ENCODE measurements around the gene CDYL2.

CDYL2 gene

DNA sequence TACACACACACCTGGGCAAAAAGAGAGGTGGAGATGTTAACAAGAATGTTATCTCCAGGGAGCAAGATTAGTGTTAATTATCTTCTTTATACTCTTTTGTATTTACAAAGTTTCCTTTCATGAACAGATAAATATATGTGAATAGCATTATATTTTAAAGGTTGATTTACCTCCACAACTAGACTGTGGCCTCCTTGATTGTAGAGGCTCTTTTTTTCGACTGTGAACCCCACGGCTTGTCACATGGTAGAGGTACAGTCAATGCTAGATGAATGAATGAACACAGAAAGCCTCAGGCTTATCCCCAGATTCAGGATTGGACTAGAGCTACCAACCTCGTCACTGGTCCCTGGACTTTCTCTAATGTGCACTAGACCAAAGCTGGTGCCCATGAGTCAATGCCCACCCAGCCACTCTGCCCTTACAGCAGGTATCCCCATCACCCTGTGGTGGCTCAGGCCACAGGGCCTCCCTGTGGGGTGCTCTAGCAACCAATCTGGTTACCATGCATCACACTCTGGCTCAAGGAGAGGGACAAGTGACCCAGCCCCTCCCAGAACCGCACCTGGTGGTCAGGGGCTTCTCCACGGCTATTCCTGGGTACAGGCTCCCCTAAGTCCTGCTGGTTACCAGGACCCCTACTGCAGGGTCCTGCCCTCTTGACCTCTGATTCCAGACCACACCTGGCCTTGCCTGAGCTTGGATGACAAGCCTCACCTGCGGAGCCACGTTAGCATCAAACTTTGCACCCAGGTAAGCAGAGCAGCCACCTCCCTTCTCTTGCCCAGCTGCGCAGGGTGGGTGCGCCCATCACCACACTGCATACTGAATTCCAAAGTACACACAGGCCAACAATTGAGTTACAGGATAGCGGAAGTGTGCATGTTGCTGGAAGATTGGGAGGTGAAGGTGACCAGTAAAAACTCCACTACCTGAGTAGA is 101.0 kb downstream of the CDYL2 start:
- DNase-seq, result no peak

DNA sequence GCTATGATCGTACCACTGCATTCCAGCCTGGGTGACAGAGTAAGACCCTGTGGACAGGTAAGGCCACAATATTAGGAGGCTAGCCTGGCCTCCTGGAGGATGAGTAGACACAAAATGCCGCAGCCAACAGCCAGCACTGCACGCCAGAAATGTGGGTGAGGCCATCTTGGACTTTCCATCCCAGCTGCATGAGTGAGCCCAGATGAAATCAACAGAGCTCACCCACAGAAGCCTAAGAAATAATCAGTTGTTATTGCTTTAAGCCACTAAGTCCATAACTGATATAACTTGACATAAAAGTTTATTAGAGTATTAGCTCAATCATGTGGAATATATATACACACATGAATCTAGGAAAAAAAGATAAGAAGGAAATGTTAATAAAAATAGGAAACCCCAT is 101.7 kb downstream of the CDYL2 start:
- DNase-seq, result no peak

DNA sequence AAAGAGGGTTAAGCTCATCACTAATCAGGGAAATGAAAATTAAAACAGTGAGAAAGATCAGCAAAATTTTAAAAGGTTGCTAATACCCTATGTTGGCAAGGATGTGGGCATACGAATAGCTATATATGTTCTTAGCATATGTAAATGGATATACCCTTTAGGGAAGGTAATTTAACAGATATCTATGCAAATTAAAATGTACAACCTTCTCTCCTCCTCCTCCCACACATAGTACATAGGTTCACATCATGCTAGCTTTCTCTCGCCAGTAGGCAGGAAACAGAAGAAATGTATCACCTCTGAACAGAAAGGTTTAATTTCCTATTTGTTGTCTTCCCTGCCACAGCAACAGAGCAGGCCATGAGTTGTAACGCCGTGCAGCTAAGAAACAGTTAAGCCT is 103.8 kb downstream of the CDYL2 start:
- DNase-seq, result no peak

DNA sequence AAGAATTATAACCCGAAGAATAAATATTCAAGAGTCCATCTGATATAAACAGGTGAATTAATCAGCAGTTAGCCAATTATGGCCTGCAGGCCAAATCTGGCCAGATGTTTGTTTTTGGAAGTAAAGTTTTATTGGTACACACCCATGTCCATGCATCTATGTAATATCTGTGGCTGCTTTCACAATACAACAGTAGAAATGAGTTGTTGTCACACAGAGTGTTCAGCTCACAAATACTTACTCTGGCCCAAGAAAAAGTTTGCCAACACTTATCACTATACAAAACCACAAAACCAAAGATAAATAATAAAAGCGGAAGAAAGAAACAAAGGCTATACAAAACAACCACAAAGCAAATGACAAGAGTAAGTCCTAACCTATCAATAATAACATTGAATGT is 109.4 kb downstream of the CDYL2 start:
- no peak for DNase-seq

DNA sequence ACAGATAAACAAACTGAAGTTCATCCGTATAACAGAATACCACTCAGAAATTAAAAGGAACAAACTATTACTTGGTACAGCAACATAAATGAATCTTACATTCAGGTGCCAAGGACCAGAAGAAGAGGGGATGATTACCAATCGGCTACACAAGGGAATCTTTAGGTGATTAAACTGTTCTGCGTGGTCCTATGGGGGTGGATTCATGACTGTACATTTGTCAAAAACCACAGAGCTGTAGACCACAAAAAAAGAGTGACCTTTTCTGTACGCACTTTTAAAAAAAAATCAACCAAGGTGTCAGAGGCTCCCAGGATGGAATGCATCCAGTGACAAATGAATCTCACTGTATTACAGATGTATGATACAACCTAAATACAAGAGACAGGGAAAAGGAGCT is 110.8 kb downstream of the CDYL2 start:
- no peak for DNase-seq

DNA sequence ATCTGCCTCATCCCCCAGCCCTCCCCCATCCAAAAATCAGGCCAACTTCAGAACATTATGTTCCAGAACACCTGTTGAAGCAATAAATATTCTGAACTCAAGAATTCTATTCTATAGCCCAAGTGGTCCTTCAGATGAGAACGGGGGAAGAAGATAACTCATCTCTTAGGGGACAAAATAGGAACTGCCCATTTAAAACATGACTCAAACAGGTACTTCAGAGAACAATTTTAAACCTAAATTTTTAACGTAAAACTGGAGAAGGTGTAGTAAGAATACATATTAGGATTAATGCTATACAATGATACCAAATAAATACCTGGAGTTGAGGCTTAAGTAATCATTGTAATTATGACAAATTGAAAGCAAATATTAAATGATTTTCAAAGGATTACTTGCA is 112.1 kb downstream of the CDYL2 start:
- DNase-seq, result no peak

DNA sequence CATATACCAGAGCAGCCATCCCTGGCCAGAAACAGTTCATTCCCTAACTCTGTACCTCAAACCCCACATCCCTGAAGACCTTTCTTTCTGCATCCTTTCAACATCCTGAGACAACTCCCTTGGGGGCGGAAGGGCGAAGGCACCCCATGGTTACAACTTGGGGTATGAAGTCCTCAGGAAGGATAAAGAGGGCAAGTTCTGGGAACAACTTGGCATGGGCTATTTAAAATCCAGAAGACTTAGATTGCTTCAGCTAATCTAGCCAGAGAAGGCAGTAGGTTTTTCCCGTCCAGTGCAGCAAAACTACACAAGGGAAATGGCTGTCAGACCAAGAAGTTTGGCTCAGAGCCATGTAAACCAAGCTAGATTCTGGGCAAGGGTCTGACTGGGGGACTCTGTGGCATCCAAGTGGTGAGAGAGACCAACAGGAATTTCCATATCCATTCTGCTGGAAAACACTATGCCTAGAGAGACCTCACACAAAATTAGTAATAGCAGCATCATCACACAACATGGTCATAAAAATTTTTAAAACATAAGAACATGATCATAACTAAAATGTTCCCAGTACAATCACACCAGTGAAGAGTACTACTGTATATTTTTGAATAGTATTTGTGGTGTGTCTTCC is 113.2 kb downstream of the CDYL2 start:
- no peak for DNase-seq

DNA sequence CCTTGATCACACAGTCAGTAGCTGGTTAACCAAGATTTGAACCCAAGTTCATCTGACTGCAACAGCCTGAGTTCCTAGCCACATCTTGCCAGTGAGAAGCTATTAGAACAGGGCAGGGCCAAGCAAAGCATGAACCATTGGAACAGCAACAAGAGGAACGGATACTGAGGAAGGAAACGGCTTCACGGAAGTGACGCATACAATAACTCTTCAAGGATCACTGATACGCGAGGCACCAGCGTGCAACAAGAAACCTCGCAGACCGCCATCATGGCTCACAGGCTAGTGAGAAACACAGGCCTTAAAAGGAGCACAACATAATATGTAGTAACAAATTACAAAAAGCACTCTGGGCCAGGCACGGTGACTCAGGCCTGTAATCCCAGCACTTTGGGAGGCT is 114.9 kb downstream of the CDYL2 start:
- no peak for DNase-seq

DNA sequence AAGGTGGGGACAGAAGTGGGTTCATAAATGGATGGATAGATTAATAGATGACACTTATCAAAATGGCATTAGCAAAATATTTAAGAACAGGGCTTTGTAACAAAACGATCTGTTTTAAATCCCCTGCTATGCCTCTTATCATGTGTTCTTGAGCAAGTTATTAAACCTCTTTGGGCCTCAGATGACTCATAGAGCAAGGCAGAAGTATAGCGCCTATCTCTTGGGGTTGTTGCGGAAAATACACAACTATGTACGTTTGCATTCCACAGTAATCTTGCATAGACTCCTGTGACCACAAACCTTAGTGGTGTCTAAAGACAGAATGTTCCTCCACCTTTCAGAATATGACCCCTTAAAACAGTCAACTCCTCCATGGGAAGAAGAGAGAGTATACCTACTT is 116.8 kb downstream of the CDYL2 start:
- no peak for DNase-seq

DNA sequence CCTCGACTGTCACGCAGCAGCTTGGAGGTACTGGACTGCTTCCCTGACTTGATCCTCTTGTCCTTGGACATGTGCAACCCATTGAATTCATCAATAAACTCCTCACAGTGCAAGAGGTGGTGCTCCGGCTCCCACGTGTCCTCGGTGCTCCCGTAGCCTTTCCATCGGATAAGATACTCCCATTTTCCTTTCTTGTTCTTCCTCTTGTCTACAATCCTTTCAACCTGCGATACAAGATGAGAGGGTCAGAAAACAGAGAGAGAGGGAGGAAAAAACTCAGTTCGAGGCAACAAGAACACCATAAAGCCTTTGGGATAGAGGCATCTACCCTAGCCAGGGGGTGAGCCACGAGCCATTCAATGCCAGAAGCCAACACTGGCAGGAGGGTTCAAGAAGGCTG is 119.5 kb downstream of the CDYL2 start:
- no peak for DNase-seq

DNA sequence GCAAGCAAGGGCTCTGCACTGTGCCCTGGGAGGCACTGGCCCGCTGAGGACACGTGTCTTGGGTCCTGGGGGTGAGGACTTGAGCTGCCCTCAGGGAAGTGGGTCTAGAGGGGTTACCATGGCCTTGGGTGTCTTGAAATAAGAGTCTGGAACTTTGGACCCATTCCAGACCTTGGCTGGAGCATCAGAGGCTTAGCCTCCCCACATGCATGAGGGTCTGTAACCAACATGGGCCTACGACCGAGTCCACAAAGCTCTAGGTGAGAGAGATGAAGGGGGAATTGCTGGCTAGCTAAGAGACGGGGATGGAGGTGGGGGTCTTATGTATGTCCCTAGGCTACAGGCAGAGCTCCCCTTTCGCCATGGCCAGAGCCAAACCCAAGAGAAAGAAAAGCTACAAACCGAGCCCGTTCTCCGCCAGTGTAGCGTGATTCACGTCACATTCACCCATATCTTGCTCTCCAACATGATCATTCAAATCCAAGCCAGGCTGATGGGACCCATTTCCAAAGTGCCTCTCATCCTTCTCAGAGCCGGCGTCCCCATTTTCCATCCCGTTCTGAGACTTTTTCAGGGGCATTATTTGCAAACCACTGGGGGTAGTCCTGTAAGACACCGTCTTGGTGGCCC is 120.1 kb downstream of the CDYL2 start:
- no peak for DNase-seq

DNA sequence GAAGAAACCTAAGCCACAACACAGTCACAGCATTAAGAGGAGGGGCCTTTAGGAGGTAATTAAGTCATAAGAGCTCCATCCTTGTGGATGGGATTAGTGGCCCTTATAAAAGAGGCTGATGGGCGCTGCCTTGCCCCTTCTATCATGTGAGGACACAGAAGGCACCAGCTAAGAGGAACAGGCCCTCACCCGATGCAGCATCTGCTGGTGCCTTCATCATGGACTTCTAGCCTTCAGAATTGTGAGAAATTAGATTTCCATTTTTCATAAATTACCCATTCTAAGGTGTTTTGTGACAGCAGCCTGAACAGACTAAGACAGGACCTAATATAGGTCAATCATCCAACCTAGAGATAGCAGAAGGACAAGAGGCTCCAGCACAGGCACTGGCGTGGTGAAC is 120.8 kb downstream of the CDYL2 start:
- no peak for DNase-seq

DNA sequence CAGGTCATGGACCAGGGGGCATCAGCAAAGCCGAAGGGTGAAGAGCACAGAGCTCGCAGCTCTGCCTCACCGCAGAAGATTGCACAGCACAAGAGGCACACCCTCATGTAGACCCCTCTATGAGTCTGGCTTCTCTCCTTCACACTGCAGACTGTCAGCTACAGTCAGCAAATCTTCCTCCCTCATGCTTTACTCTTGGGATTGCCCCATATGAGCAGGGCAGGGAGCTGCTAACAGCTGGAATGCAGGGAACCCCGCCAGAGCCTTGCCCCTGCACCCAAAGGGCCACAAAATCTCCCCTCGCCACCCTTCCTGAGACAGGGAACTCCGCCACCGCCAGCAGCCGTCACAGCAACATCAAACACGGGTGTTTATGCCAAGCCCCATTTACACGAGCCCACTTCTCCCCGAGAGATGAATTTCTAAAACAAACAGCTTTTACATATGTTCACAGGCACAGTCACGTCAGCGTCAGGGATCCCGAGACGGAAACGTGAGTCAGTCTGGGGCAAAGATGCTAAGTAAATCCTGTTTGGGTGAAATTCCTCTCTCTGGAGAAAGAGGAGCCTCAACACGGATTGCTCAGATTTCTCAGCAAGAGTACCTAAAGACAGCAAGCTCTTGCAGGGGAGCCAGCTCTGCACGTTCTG is 121.9 kb downstream of the CDYL2 start:
- no peak for DNase-seq

DNA sequence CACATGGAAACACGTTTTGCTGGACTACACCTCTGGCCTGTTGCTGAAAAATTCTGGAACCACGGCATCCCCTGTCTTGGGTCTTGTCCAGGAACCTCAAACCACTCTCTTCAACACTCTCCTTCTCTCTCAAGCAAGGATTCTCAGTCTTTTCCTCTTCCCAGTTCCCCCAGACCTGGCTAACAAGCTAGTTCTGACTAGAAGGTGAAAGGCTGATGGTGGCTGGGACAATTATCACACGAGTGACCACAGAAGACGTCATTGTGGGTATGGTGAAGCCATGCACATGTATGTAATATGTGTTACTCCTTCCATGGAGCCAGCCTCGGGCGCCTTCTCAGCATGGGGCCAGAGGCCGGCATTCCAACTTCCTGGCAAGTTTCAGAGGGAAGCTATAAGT is 123.0 kb downstream of the CDYL2 start:
- DNase-seq, result no peak

DNA sequence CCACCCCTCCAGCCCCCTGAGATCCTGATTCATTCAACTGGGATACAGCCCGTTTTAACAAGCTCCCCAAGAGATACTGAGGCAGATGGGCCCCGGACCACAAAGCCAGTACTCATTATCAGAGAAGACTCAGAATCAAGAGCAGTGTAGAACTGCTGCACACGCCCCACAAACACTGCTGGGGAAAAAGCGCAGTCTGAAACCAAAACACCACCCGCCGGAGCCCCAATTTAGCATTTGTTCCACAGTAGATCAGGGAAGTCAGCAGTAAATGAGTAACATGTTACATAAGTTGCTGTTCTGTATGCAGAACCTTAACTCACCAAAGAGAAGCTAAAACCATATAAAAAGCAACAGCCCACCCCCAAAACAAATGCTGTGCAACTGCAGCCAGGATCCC is 123.6 kb downstream of the CDYL2 start:
- no peak for DNase-seq

DNA sequence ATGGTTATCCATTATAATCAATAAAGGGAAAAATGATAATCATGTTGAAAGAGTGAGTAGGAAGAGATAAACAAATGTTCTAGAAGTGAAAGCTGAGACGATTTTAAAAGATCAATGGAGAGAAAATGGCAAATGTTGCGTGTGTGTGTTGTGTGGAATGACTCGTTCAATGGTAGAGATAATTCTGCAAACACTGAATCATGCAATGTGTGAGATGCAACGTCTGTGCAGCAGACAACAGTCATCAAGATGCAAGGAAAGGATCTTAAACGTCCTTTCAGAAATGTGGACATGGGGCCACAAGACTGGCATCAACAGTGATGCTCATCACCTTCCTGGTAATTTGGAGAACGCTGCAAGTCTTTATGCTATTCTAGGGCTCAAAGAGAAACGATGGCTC is 124.4 kb downstream of the CDYL2 start:
- no peak for DNase-seq

DNA sequence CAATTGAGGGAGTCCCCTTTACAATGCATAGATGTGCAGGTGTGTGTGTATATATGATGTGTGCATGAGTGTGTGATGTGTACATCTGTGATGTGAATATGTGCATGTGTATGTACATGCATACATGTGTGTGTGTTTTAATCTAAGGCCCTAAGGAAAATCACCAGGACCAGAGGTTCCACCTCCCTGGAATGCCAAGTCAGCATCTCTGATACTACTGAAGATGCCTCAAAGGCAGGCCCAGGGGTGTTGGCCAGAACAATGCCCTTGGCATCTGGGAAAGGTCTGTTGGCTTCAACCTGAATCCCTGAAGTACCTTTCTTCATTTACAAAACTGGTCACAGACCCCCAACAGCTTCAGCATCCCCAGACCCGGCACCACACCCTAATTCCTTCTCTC is 129.5 kb downstream of the CDYL2 start:
- no peak for DNase-seq

DNA sequence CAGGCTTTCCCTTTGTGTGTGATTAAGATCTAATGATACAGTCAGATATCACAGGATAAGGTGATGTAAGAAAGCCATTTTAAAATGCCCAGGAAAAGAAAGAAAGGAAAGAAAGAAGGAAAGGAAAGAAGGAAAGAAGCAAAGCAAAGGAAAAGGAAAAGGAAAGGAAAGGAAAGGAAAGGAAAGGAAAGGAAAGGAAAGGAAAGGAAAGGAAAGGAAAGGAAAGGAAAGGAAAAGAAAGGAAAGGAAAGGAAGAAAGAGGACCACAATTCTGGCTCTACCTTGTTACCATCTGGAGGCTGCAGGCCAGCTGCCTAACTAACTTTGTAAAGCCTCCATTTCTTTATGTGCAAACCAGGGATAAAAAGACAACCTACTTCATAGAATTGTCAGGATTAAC is 132.0 kb downstream of the CDYL2 start:
- no peak for DNase-seq

DNA sequence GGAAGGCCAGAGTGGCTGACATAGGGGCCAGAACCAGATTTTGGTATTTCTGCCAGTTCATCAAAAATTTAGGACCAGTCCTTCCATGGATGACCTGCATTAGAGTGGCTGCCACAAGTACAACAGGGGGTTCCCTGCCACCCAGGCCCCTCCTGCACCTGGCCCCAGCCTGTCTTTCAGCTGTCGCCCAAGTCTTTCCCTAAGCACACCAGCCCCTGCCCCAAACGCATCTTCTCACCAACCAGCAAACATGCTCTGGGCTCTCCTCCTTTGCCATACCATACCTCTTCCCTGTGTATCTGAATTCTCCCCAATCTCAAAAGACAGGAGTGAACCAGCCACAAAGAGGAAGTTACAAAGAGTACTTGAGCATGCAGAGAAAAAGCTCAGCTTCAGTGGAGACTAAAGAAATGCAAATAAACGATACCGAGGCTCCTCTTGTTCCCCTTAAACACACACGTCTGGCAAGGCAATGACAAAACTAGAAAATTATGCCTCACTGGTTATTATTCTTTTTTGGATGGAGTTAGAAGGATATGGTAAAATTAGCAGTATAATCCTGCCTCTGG is 133.0 kb downstream of the CDYL2 start:
- DNase-seq, result no peak

DNA sequence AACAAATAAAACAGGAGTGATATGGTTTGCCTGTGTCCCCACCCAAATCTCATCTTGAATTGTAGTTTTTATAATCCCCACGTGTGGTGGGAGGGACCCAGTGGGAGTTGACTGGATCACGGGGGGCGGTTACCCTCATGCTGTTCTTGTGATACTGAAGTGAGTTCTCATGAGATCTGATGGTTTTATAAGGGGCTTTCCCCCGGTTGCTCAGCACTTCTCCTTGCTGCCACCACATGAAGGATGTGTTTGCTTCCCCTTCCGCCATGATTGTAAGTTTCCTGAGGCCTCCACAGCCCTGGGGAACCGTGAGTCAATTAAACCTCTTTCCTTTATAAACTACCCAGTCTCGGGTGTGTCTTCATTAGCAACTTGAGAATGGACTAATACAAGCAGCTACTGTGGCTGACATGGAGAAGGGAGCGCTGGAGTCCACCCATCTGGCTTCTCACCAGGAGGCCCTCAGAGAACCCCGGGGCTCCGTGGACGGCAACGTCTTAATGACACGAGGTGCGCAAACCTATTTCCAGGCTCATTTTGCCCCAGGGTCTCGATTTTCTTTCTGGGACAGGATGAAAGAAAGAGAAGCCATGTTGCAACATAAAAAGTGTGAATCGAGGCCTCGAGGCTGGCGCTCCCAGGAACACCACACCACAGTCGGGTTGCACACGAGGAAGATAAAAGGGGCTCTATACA is 134.1 kb downstream of the CDYL2 start:
- DNase-seq, result peak; percentile 23

DNA sequence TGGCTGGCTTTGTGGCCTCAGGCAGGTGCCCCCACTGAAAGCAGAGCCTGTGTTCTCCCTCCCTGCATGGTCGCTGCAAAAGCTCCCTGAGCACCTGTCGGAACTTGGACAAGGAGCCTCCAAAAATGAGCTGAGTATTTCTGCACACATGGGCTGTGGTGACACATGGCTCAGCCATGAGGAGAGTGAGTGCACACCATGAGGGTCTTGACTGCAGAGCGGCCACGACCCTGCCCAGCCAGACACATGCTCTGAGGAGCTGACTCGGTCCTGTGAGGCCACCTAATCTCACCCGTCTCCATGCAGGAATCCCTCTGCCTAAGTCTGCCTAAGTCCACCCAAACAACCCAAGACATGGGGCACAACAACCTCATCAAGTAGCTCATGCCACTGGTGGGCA is 134.7 kb downstream of the CDYL2 start:
- no peak for DNase-seq

DNA sequence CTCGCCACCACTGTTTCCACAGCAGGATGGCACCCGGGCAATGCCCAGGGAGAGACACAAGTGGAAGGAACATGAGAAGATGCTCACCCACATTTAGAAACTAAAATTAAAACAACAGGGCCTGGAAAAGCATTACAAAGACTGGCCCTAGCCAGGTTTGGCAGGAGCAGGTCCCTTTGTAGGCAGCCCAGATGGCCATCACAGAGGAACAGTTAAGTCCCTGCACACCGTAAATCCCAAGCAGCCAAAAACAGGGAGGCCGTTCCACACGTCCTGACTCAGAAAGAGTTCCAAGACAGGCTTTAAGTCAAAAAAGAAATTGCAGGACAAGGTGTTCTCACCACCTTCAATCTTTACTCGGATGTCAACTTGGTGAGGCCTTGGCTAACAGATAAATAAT is 136.5 kb downstream of the CDYL2 start:
- no peak for DNase-seq

DNA sequence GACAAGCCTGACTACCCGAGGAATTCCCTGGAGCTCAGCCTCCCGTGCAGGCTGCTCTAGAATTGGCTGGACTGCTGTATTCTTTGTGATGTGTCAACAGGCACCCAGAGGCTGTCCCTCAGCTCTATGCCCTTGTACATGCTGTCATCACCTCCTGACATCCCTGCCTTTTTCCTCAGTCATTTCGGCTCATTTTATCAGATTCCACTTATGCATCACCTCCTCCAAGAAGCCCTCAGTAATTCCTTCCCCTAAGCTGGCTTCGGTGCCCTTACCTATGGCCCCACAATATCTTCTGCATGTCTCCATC is 137.2 kb downstream of the CDYL2 start:
- DNase-seq, result no peak

Data from CD4-positive, alpha-beta T cell treated with Interleukin-10 for 1 hour (primary cell).